Esophagus muscularis mucosa (tissue), 4 donors: ENCODE results near the gene ACER3.

Experiments
- CTCF ChIP-seq, 3 experiments: fragments of 200-600 bp in 2 of 3; fragments of 450-650 bp in 1 of 3; sonication (generic) in 2 of 3; IDR thresholded peaks; one replicate each; pipeline ENCODE4 v1.5.1; 2017 to 2019; ENCODE audit warnings: antibody characterized with exemption in 3 of 3, mild to moderate bottlenecking in 2 of 3, moderate library complexity in 1 of 3
- EP300 ChIP-seq: sonication (generic); formaldehyde crosslinking; IDR thresholded peaks from one replicate; pipeline ENCODE4 v1.6.1; 2017; ENCODE audit warnings: antibody characterized with exemption
- POLR2A ChIP-seq: fragments of 450-650 bp; IDR thresholded peaks from one replicate; pipeline ENCODE4 v1.6.1; 2017; ENCODE audit warnings: antibody characterized with exemption, moderate library complexity, mild to moderate bottlenecking, low read depth

GRCh38 chr11:77044886-77045285 is 184.2 kb downstream of the ACER3 start:
- no peak for TF ChIP-seq CTCF (IDR thresholded peaks at IDR 0.05)
- no peak for TF ChIP-seq EP300
- no peak for TF ChIP-seq POLR2A
